Loucy (cell line): ENCODE measurements around the gene DNAH8.

Experiments
- EZH2phosphoT487 ChIP-seq: fragments of 200-600 bp; IDR thresholded peaks from 2 replicates; pipeline ENCODE4 v1.6.1; 2018; ENCODE audit warnings: antibody characterized with exemption, mild to moderate bottlenecking, moderate library complexity, borderline replicate concordance
- TF ChIP-seq, protein P1 (sequence below): fragments of 200-600 bp; sonication (generic); conservative IDR thresholded peaks from 2 replicates; pipeline ENCODE4 v1.5.1; 2014; ENCODE audit warnings: mild to moderate bottlenecking, antibody characterized with exemption, low read length

- TF ChIP-seq, protein P1, sequence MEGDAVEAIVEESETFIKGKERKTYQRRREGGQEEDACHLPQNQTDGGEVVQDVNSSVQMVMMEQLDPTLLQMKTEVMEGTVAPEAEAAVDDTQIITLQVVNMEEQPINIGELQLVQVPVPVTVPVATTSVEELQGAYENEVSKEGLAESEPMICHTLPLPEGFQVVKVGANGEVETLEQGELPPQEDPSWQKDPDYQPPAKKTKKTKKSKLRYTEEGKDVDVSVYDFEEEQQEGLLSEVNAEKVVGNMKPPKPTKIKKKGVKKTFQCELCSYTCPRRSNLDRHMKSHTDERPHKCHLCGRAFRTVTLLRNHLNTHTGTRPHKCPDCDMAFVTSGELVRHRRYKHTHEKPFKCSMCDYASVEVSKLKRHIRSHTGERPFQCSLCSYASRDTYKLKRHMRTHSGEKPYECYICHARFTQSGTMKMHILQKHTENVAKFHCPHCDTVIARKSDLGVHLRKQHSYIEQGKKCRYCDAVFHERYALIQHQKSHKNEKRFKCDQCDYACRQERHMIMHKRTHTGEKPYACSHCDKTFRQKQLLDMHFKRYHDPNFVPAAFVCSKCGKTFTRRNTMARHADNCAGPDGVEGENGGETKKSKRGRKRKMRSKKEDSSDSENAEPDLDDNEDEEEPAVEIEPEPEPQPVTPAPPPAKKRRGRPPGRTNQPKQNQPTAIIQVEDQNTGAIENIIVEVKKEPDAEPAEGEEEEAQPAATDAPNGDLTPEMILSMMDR = no peak
- no peak for TF ChIP-seq EZH2phosphoT487
Measured at GRCh38 chr6:38695933-38696332, 19.2 kb upstream of the DNAH8 start.
